HEK293 (cell line): ENCODE results near the gene KIF5A.

Experiments used
- CTCF ChIP-seq: fragments of 450-650 bp; formaldehyde crosslinking; IDR thresholded peaks from 2 replicates; pipeline ENCODE4 v1.5.1; 2016; ENCODE audit warnings: missing biosample characterization, missing genetic modification characterization
- ZNF146 ChIP-seq: fragments of 450-650 bp; formaldehyde crosslinking; IDR thresholded peaks from 2 replicates; pipeline ENCODE4 v1.5.1; 2016; ENCODE audit warnings: missing biosample characterization, missing genetic modification characterization
- ZSCAN5A ChIP-seq: fragments of 450-650 bp; formaldehyde crosslinking; IDR thresholded peaks from 2 replicates; pipeline ENCODE4 v1.5.1; 2016; ENCODE audit warnings: missing biosample characterization, missing genetic modification characterization

- TF ChIP-seq CTCF (tag by site-specific recombination) (no peak), ZSCAN5A (tag by site-specific recombination) (no peak), ZNF146 (tag by site-specific recombination) (no peak)
Observed at GRCh38 chr12:57515934-57516541, 33.8 kb upstream of the KIF5A start.
